PFSK-1 (cell line): ENCODE results near the gene OSBPL9.

ENCODE experiments used
- FOXP2 ChIP-seq: optimal IDR thresholded peaks from 2 replicates; pipeline ENCODE3; 2011; ENCODE audit warnings: borderline replicate concordance, control low read depth, inconsistent platforms; ENCODE audit not compliant: insufficient read depth; ENCODE audit errors: extremely low read length, extremely low read depth
- POLR2AphosphoS5 ChIP-seq: IDR thresholded peaks from 2 replicates; pipeline ENCODE4 v1.6.1; 2012; ENCODE audit warnings: low read depth, mild to moderate bottlenecking, control low read depth, low read length, moderate library complexity
- SIN3A ChIP-seq: IDR thresholded peaks from 2 replicates; pipeline ENCODE4 v1.6.1; 2012; ENCODE audit warnings: mild to moderate bottlenecking, low read length, moderate library complexity, borderline replicate concordance; ENCODE audit not compliant: insufficient read depth
- TAF1 ChIP-seq: IDR thresholded peaks from 2 replicates; pipeline ENCODE4 v1.6.1; 2012; ENCODE audit warnings: low read length, control low read depth, borderline replicate concordance; ENCODE audit not compliant: insufficient read depth
- TF ChIP-seq, protein P1 (sequence below), 2 experiments: IDR thresholded peaks; 2 replicates each; pipeline versions ENCODE4 v1.6.1 to v1.8.0; 2011 to 2012; ENCODE audit warnings: low read depth in 2 of 2, low read length in 2 of 2, control low read depth in 1 of 2, inconsistent platforms in 1 of 2, mild to moderate bottlenecking in 1 of 2, moderate library complexity in 1 of 2; ENCODE audit not compliant: insufficient read depth in 1 of 2

The OSBPL9 gene

DNA sequence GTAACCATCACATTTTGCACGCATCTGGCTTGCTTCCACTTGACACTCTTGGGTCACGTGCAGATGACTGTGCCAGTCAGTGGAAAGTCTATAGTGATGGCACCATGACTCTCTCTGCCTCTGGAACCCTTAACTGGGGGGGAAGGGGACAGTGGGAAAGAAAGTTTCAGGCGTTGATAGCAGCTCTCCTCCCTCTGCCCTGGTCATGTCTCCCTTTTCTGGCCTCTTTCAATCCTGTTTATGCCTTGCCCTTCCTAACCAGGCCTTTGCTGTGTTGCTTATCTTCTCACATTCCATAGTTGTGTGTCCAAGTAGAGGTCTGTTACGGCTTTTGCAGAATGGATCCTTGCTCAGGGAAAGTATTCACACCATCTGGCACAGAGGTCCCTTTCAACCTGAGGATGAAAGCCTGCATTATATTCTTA, 168.1 kb downstream of the OSBPL9 start:
- TF ChIP-seq FOXP2, result no peak
- TF ChIP-seq TAF1, result no peak
- TF ChIP-seq, protein P1, sequence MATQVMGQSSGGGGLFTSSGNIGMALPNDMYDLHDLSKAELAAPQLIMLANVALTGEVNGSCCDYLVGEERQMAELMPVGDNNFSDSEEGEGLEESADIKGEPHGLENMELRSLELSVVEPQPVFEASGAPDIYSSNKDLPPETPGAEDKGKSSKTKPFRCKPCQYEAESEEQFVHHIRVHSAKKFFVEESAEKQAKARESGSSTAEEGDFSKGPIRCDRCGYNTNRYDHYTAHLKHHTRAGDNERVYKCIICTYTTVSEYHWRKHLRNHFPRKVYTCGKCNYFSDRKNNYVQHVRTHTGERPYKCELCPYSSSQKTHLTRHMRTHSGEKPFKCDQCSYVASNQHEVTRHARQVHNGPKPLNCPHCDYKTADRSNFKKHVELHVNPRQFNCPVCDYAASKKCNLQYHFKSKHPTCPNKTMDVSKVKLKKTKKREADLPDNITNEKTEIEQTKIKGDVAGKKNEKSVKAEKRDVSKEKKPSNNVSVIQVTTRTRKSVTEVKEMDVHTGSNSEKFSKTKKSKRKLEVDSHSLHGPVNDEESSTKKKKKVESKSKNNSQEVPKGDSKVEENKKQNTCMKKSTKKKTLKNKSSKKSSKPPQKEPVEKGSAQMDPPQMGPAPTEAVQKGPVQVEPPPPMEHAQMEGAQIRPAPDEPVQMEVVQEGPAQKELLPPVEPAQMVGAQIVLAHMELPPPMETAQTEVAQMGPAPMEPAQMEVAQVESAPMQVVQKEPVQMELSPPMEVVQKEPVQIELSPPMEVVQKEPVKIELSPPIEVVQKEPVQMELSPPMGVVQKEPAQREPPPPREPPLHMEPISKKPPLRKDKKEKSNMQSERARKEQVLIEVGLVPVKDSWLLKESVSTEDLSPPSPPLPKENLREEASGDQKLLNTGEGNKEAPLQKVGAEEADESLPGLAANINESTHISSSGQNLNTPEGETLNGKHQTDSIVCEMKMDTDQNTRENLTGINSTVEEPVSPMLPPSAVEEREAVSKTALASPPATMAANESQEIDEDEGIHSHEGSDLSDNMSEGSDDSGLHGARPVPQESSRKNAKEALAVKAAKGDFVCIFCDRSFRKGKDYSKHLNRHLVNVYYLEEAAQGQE (IDR thresholded peaks at IDR 0.05; ENCODE audit: insufficient read depth in 1 of 2, low read depth in 2 of 2, low read length in 2 of 2), result no peak
- TF ChIP-seq POLR2AphosphoS5, result no peak
- no peak for TF ChIP-seq SIN3A

DNA sequence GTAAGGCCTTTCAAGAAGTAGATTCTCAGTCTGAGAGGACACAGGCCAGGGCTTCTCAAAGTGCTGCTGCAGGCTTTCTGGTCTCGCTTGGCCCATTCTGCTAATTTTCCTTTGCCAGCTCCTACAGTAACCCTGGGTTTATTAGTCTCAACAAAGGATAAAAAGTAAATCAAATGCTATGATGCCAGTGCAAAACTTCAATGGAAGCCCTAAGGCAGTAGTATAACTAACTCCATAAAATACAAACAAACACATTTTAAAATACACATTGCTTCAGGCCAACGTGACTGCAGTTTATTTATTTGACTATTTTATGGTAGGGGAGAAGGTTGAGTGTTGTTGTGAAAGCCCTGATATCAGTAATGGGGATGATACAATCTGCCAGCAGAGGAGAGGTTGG, 172.0 kb downstream of the OSBPL9 start:
- TF ChIP-seq POLR2AphosphoS5, result no peak
- TF ChIP-seq SIN3A, result no peak
- no peak for TF ChIP-seq FOXP2
- TF ChIP-seq, protein P1 (IDR thresholded peaks at IDR 0.05; ENCODE audit: insufficient read depth in 1 of 2, low read depth in 2 of 2, low read length in 2 of 2), result no peak
- no peak for TF ChIP-seq TAF1

DNA sequence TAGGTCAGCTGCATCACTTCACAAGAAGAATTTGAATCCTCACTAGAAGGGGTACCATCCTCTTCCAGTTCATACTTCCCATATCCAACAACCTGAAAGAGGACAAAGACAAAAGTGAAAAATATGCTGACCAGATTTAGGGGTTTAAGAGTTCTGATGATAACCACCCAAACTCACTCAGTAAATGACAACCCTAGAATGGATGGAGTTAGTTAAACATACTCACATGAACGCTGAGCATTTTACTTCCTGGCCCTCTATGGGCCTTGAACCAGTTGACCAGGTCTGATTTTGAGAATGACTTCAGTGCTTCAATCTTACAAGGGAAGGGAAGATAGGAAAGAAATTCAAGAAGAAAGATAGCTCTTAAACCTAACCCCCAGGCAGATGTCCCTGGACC, 172.4 kb downstream of the OSBPL9 start:
- TF ChIP-seq, protein P1 (IDR thresholded peaks at IDR 0.05; ENCODE audit: insufficient read depth in 1 of 2, low read depth in 2 of 2, low read length in 2 of 2), result no peak

DNA sequence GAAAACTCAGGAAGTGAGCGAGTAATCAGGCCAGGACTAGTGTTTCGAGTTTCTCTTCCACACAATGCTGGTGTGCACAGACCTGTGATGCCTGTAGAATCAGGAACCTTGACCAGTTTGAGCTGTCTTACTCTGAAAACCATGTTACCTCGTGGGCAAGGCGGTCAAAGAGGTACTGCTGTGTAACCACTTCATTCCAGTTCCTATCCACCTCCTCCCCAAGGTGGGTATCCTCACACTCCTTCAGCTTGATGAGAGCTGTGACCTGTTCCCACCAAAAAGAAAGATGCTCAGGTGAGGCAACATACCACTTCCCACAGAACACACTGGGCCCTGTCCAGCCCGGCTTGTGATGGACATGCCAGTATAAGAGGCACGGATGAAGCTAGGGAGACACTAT, 173.5 kb downstream of the OSBPL9 start:
- TF ChIP-seq SIN3A (no peak), TAF1 (no peak), POLR2AphosphoS5 (no peak), FOXP2 (no peak)
- TF ChIP-seq, protein P1 (IDR thresholded peaks at IDR 0.05; ENCODE audit: insufficient read depth in 1 of 2, low read depth in 2 of 2, low read length in 2 of 2), result no peak

DNA sequence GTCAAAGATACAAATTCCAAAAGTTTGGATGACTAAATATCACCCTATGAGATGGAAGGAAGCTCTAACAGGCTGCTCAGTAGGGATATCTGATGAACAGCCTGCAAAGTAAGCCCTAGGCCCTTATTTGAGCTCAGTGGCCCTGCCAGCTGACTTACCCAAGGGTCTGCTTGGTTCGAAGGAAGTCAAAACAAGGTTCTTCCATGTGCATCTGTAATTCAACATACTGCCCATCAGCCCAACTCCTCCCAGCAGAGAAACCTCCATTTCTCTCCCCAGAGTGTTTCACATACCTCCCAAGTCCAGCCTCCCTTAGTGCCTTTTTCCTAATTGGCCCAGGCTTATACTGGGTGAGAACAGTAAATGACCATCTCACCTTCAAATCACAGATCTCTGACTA, 175.0 kb downstream of the OSBPL9 start:
- TF ChIP-seq, protein P1 (IDR thresholded peaks at IDR 0.05; ENCODE audit: insufficient read depth in 1 of 2, low read depth in 2 of 2, low read length in 2 of 2), result no peak
- TF ChIP-seq POLR2AphosphoS5, result no peak
- no peak for TF ChIP-seq SIN3A
- TF ChIP-seq FOXP2, result no peak
- no peak for TF ChIP-seq TAF1
